ENCODE data around the gene NADK2. TPM values are rescaled to one million over a fixed set of nuclear protein-coding genes. Genes with fewer than 3 reads are reported as not detected.

The NADK2 gene
- total and polyA plus RNA-seq, 2 donors (not counting 3 experiments of a cell fraction or from before 2014, with no cell fraction given) = 4.0 to 20.3 TPM

GRCh38 chr5:36217988-36218387 is 23.7 kb downstream of the NADK2 start:
- H3K9me3 ChIP-seq (replicated peaks; ENCODE audit: control insufficient read depth, insufficient read depth, low read length) = no peaks in the 10 kb centered on the region
- no peaks in the 10 kb centered on the region for H3K9me1 ChIP-seq (replicated peaks; ENCODE audit: control insufficient read depth, extremely low read depth, insufficient read depth, low read length)
- H3K36me3 ChIP-seq (ENCODE audit: control insufficient read depth in 2 of 2, extremely low read depth in 1 of 2, insufficient read depth in 2 of 2, low read length in 2 of 2) = no peaks in the 10 kb centered on the region
- no peak overlapping the region for H3K4me3 ChIP-seq (replicated peaks in 1 of 3; ENCODE audit: insufficient read depth in 1 of 3, low read depth in 1 of 3, low read length in 3 of 3)
- H4K20me1 ChIP-seq (replicated peaks; ENCODE audit: control insufficient read depth, extremely low read depth, insufficient read depth, low read length) = no peaks in the 10 kb centered on the region
- intact Hi-C loops (cut with micrococcal nuclease) = no loop called here
- no peak overlapping the region for H3K4me2 ChIP-seq (ENCODE audit: insufficient read depth, low read length)
- H2AFZ ChIP-seq (ENCODE audit: low read depth, low read length) = no peak overlapping the region
- no peak for TF ChIP-seq MYC (IDR thresholded peaks at IDR 0.05; ENCODE audit: low read depth, low read length)
- TF ChIP-seq MAX (IDR thresholded peaks at IDR 0.05; ENCODE audit: insufficient read depth, insufficient read length) = no peak
- TF ChIP-seq FOS (IDR thresholded peaks at IDR 0.05; ENCODE audit: borderline replicate concordance, insufficient read depth, low read length) = no peak
- TF ChIP-seq EZH2 (IDR thresholded peaks at IDR 0.05; ENCODE audit: borderline replicate concordance, low read depth, low read length, severe bottlenecking) = no peak
- TF ChIP-seq GATA2 (IDR thresholded peaks at IDR 0.05; ENCODE audit: insufficient read depth, insufficient read length, low read depth, low read length) = no peak
- TF ChIP-seq CTCF (IDR thresholded peaks at IDR 0.05; ENCODE audit: extremely low read depth in 1 of 2, insufficient read depth in 1 of 2, low read depth in 1 of 2, low read length in 2 of 2) = no peak
- no peak overlapping the region for H3K9ac ChIP-seq (replicated peaks; ENCODE audit: extremely low read depth, insufficient read depth, low read length)
- dilution Hi-C loops (cut with MboI; ENCODE audit: extremely low pct_ligation_motif_present, low sequenced_read_pairs) = no loop called here
- ChIA-PET CTCF (interaction anchor here (1.2 to 2.3 kb wide), 9 partner anchors 10 to 287 kb away, joined by 3 to 7 read pairs (median 4); no protein-coding TSS in a partner anchor), POLR2A (no interaction called here)
- H3K4me1 ChIP-seq (ENCODE audit: control insufficient read depth, extremely low read depth, insufficient read depth, low read length) = no peaks in the 10 kb centered on the region
- no peaks in the 10 kb centered on the region for H3K79me2 ChIP-seq (ENCODE audit: control insufficient read depth, insufficient read depth, low read length)
- no TSS peak for BruUV-seq (replicated peaks)
- DNase-seq (ENCODE audit: low read depth, low spot score) (no peak), FAIRE-seq (no peak)
- no peak overlapping the region for H3K27ac ChIP-seq (ENCODE audit: insufficient read depth, low read depth, low read length)
- H3K27me3 ChIP-seq (ENCODE audit: control insufficient read depth in 2 of 2, insufficient read depth in 2 of 2, low read length in 2 of 2) = no peaks in the 10 kb centered on the region

Measured in endothelial cell of umbilical vein (primary cell).